Brain microvascular endothelial cell (primary cell): ENCODE data around the gene SORD.
"Not testable (repeated sequence)": the region's sequence is repeated elsewhere in the genome, so short reads cannot be mapped to it uniquely, and the experiment has no call there.

ENCODE experiments used
- DNase-seq: peaks from one replicate; pipeline ENCODE4 v3.0.0-alpha.2; 2020
- H3K27ac ChIP-seq: fragments of 250-450 bp; sonication (Bioruptor Pico); 2 replicates; pipeline ENCODE4 v1.5.1; 2020; ENCODE audit warnings: mild to moderate bottlenecking, moderate library complexity
- H3K27me3 ChIP-seq: fragments of 250-450 bp; sonication (Bioruptor Pico); replicated peaks from 2 replicates; pipeline ENCODE4 v1.5.1; 2020; ENCODE audit warnings: mild to moderate bottlenecking
- H3K36me3 ChIP-seq: fragments of 250-450 bp; sonication (Bioruptor Pico); replicated peaks from 2 replicates; pipeline ENCODE4 v1.5.1; 2020; ENCODE audit warnings: mild to moderate bottlenecking
- H3K4me3 ChIP-seq: 2 replicates; pipeline ENCODE4 v1.5.1; 2011; ENCODE audit warnings: low read depth, mild to moderate bottlenecking, control low read depth, low read length, moderate library complexity
- CTCF ChIP-seq: IDR thresholded peaks from 2 replicates; pipeline ENCODE4 v1.5.1; 2011; ENCODE audit warnings: low read depth, mild to moderate bottlenecking, moderate library complexity, low read length, control low read depth, inconsistent platforms; ENCODE audit errors: missing control alignments
- in situ Hi-C: cut with HindIII; loops from 2 replicates; pipeline ENCODE4 v1.10.0; 2017; ENCODE audit warnings: low sequenced_read_pairs, low pct_ligation_motif_present

Gene SORD

GRCh38 chr15:44999105-44999504 lies 23.9 kb upstream of the SORD start:
- no peak for TF ChIP-seq CTCF

GRCh38 chr15:45001180-45001579 lies 21.8 kb upstream of the SORD start:
- H3K27me3 ChIP-seq, in situ Hi-C loops, H3K4me3 ChIP-seq, H3K27ac ChIP-seq, H3K36me3 ChIP-seq, DNase-seq: not testable (repeated sequence)

More at GRCh38 chr15:44999105-44999504, 23.9 kb upstream of the SORD start:
- no peaks in the 10 kb centered on the region for H3K27me3 ChIP-seq
- in situ Hi-C loops: no loop called here
- H3K27ac ChIP-seq: no peak overlapping the region
- no peak for DNase-seq
- H3K4me3 ChIP-seq: no peak overlapping the region
- H3K36me3 ChIP-seq: no peaks in the 10 kb centered on the region

- in situ Hi-C loops: not testable (repeated sequence)
Measured at GRCh38 chr15:45003731-45004410, 19.1 kb upstream of the SORD start.

GRCh38 chr15:45004590-45005175 lies 18.3 kb upstream of the SORD start:
- H3K27me3 ChIP-seq, DNase-seq, in situ Hi-C loops, H3K4me3 ChIP-seq, H3K36me3 ChIP-seq, H3K27ac ChIP-seq: not testable (repeated sequence)

More at GRCh38 chr15:45003731-45004410, 19.1 kb upstream of the SORD start:
- not testable (repeated sequence) for H3K27me3 ChIP-seq, H3K36me3 ChIP-seq, H3K27ac ChIP-seq, H3K4me3 ChIP-seq, DNase-seq

GRCh38 chr15:45009046-45009445 lies 13.9 kb upstream of the SORD start:
- no peak for DNase-seq
- in situ Hi-C loops: no loop called here
- Histone ChIP-seq H3K27me3 (no peaks in the 10 kb centered on the region), H3K27ac (no peak overlapping the region), H3K4me3 (no peak overlapping the region), H3K36me3 (no peaks in the 10 kb centered on the region)
- TF ChIP-seq CTCF: no peak

GRCh38 chr15:45015114-45015513 lies 7.9 kb upstream of the SORD start:
- H3K27ac ChIP-seq, in situ Hi-C loops, H3K27me3 ChIP-seq, H3K36me3 ChIP-seq, DNase-seq, H3K4me3 ChIP-seq: not testable (repeated sequence)

GRCh38 chr15:45020222-45020900 lies 2.6 kb upstream of the SORD start:
- in situ Hi-C loops, H3K36me3 ChIP-seq, H3K27ac ChIP-seq, H3K4me3 ChIP-seq, DNase-seq, H3K27me3 ChIP-seq: not testable (repeated sequence)

GRCh38 chr15:45020901-45021259 lies 2.1 kb upstream of the SORD start:
- in situ Hi-C loops, H3K4me3 ChIP-seq, H3K27ac ChIP-seq, DNase-seq, H3K27me3 ChIP-seq, H3K36me3 ChIP-seq: not testable (repeated sequence)

- H3K4me3 ChIP-seq: no peak overlapping the region
- TF ChIP-seq CTCF: no peak
- DNase-seq: no peak
- in situ Hi-C loops: no loop called here
- no peaks in the 10 kb centered on the region for H3K36me3 ChIP-seq
- H3K27ac ChIP-seq: no peak overlapping the region
- H3K27me3 ChIP-seq: peaks cover 3% of the 10 kb centered on the region
Measured at GRCh38 chr15:45021348-45021747, 1.6 kb upstream of the SORD start.
